Left renal cortex interstitium (tissue), 4 donors: ENCODE measurements around the gene APOBEC3H. TPM values are rescaled to one million over a fixed set of nuclear protein-coding genes. Genes with fewer than 3 reads are reported as not detected.

Experiments used
- DNase-seq, 4 donors: peaks; one replicate each; pipeline ENCODE4 v3.0.0-alpha.2; 2013; ENCODE audit warnings: low read depth in 4 of 4, low spot score in 2 of 4, missing footprints in 1 of 4
- polyA plus RNA-seq, 4 donors: library from polyadenylated mRNA; unstranded; fragments of 120-200 nt; gene quantifications; one replicate each; pipeline ENCODE4 v1.2.1, GENCODE V29; 2013; ENCODE audit not compliant: insufficient read length in 4 of 4

Gene APOBEC3H
- polyA plus RNA-seq, 4 donors = 0.24 to 0.30 TPM; not detected in 2

- DNase-seq = no peak
These were observed 36.0 kb downstream of the APOBEC3H start for GRCh38 chr22:39132871-39133524.

- no peak for DNase-seq
These were observed 36.8 kb downstream of the APOBEC3H start for GRCh38 chr22:39133871-39134270.

GRCh38 chr22:39134366-39135091 lies 37.5 kb downstream of the APOBEC3H start:
- DNase-seq = no peak

- DNase-seq = no peak
These were observed 38.2 kb downstream of the APOBEC3H start for GRCh38 chr22:39135092-39135896.

GRCh38 chr22:39136317-39136716 lies 39.3 kb downstream of the APOBEC3H start:
- no peak for DNase-seq

GRCh38 chr22:39138357-39138997 lies 41.4 kb downstream of the APOBEC3H start:
- no peak for DNase-seq

- DNase-seq = no peak
These were observed 42.9 kb downstream of the APOBEC3H start for GRCh38 chr22:39139933-39140332.

- DNase-seq = no peak
These were observed 45.1 kb downstream of the APOBEC3H start for GRCh38 chr22:39142088-39142680.

GRCh38 chr22:39144101-39144767 lies 47.2 kb downstream of the APOBEC3H start:
- no peak for DNase-seq

- DNase-seq = no peak
These were observed 49.4 kb downstream of the APOBEC3H start for GRCh38 chr22:39146256-39147101.

- DNase-seq = no peak
These were observed 50.4 kb downstream of the APOBEC3H start for GRCh38 chr22:39147335-39148025.

GRCh38 chr22:39148026-39148726 lies 51.1 kb downstream of the APOBEC3H start:
- no peak for DNase-seq

GRCh38 chr22:39148727-39149535 lies 51.9 kb downstream of the APOBEC3H start:
- no peak for DNase-seq

GRCh38 chr22:39149915-39150847 lies 53.1 kb downstream of the APOBEC3H start:
- no peak for DNase-seq

- DNase-seq = no peak
These were observed 53.8 kb downstream of the APOBEC3H start for GRCh38 chr22:39150848-39151215.
